Nephron progenitor cell (in vitro differentiated cells): Measurements from ENCODE around the gene GATA3.

Source experiments
- DNase-seq: peaks from one replicate; pipeline ENCODE4 v3.0.0; 2021
- H3K27ac Mint-ChIP-seq: 2 replicates; pipeline ENCODE4 v1.8.0; 2021; ENCODE audit warnings: mild to moderate bottlenecking, moderate library complexity, mixed read lengths
- H3K27me3 Mint-ChIP-seq: 2 replicates; pipeline ENCODE4 v1.8.0; 2021; ENCODE audit warnings: mild to moderate bottlenecking, low read depth, mixed read lengths; ENCODE audit not compliant: poor library complexity
- H3K36me3 Mint-ChIP-seq: 2 replicates; pipeline ENCODE4 v1.8.0; 2021; ENCODE audit warnings: low read depth, mixed read lengths
- H3K4me1 Mint-ChIP-seq: 2 replicates; pipeline ENCODE4 v1.8.0; 2021; ENCODE audit warnings: mixed read lengths
- H3K4me3 Mint-ChIP-seq: 2 replicates; pipeline ENCODE4 v1.8.0; 2021; ENCODE audit warnings: mild to moderate bottlenecking, moderate library complexity, mixed read lengths
- H3K9me3 Mint-ChIP-seq: 2 replicates; pipeline ENCODE4 v1.8.0; 2021; ENCODE audit warnings: mild to moderate bottlenecking, moderate library complexity, mixed read lengths
- CTCF ChIP-seq: fragments of 200-600 bp; sonication (generic); IDR thresholded peaks from 2 replicates; pipeline ENCODE4 v1.5.0; 2021; ENCODE audit warnings: antibody characterized with exemption

GATA3 gene

GRCh38 chr10:8102708-8103401 is 48.4 kb downstream of the GATA3 start:
- Mint-ChIP-seq H3K27me3 (peaks cover 26% of the 10 kb centered on the region), H3K4me3 (peak overlapping the region; percentile 42), H3K9me3 (no peaks in the 10 kb centered on the region), H3K27ac (no peak overlapping the region), H3K4me1 (peaks cover 32% of the 10 kb centered on the region), H3K36me3 (no peaks in the 10 kb centered on the region)
- no peak for DNase-seq
- no peak for TF ChIP-seq CTCF

GRCh38 chr10:8103543-8103942 is 49.1 kb downstream of the GATA3 start:
- Mint-ChIP-seq H3K36me3 (no peaks in the 10 kb centered on the region), H3K27ac (peak overlapping the region; percentile 32), H3K9me3 (no peaks in the 10 kb centered on the region), H3K4me3 (no peak overlapping the region), H3K4me1 (peaks cover 26% of the 10 kb centered on the region), H3K27me3 (peaks cover 26% of the 10 kb centered on the region)
- DNase-seq: no peak
- TF ChIP-seq CTCF: no peak

- H3K4me1 Mint-ChIP-seq: peaks cover 26% of the 10 kb centered on the region
- TF ChIP-seq CTCF: no peak
- no peaks in the 10 kb centered on the region for H3K36me3 Mint-ChIP-seq
- peak overlapping the region; percentile 32 for H3K27ac Mint-ChIP-seq
- H3K9me3 Mint-ChIP-seq: no peaks in the 10 kb centered on the region
- H3K27me3 Mint-ChIP-seq: peaks cover 26% of the 10 kb centered on the region
- H3K4me3 Mint-ChIP-seq: no peak overlapping the region
- DNase-seq: no peak
Observed at GRCh38 chr10:8104005-8104404, 49.5 kb downstream of the GATA3 start.

GRCh38 chr10:8104721-8105120 is 50.2 kb downstream of the GATA3 start:
- Mint-ChIP-seq H3K36me3 (no peaks in the 10 kb centered on the region), H3K4me1 (peaks cover 26% of the 10 kb centered on the region), H3K9me3 (no peaks in the 10 kb centered on the region), H3K27ac (no peak overlapping the region), H3K4me3 (no peak overlapping the region), H3K27me3 (peaks cover 26% of the 10 kb centered on the region)
- no peak for DNase-seq
- TF ChIP-seq CTCF: no peak

- Mint-ChIP-seq H3K4me1 (peaks cover 26% of the 10 kb centered on the region), H3K27me3 (peaks cover 27% of the 10 kb centered on the region), H3K36me3 (no peaks in the 10 kb centered on the region), H3K9me3 (no peaks in the 10 kb centered on the region), H3K4me3 (no peak overlapping the region), H3K27ac (no peak overlapping the region)
- no peak for DNase-seq
- TF ChIP-seq CTCF: no peak
Observed at GRCh38 chr10:8105932-8106331, 51.4 kb downstream of the GATA3 start.

GRCh38 chr10:8112230-8112905 is 57.9 kb downstream of the GATA3 start:
- peaks cover 11% of the 10 kb centered on the region for H3K27me3 Mint-ChIP-seq
- no peak for TF ChIP-seq CTCF
- peaks cover 15% of the 10 kb centered on the region for H3K4me1 Mint-ChIP-seq
- DNase-seq: no peak
- H3K4me3 Mint-ChIP-seq: no peak overlapping the region
- H3K36me3 Mint-ChIP-seq: no peaks in the 10 kb centered on the region
- no peak overlapping the region for H3K27ac Mint-ChIP-seq
- H3K9me3 Mint-ChIP-seq: no peaks in the 10 kb centered on the region
